GM23338 (cell line): ENCODE results near the gene TRPM3. TPM values are rescaled to one million over a fixed set of nuclear protein-coding genes. Genes with fewer than 3 reads are reported as not detected.

Experiments used
- ATAC-seq: fragments of 200-7000 bp; cut with Tn5 transposase; 3 replicates; pipeline ENCODE4 v1.9.1; 2020
- DNase-seq: peaks from one replicate; pipeline ENCODE4 v3.0.0-alpha.2; 2015; ENCODE audit warnings: low spot score
- H2AFZ ChIP-seq: fragments of 200-600 bp; sonication (generic); 2 replicates; pipeline ENCODE4 v1.8.0; 2016; ENCODE audit warnings: antibody characterized with exemption, mild to moderate bottlenecking, moderate library complexity
- H3F3A ChIP-seq: fragments of 200-600 bp; sonication (generic); replicated peaks from 2 replicates; pipeline ENCODE4 v1.8.0; 2017; ENCODE audit warnings: antibody characterized with exemption, mixed run types, low read depth
- H3K27ac ChIP-seq: fragments of 200-600 bp; sonication (generic); 2 replicates; pipeline ENCODE4 v1.6.1; 2016; ENCODE audit warnings: low read depth
- H3K27me3 ChIP-seq: fragments of 200-600 bp; sonication (generic); 2 replicates; pipeline ENCODE4 v1.8.0; 2016; ENCODE audit warnings: mild to moderate bottlenecking, mixed run types, moderate library complexity; ENCODE audit not compliant: insufficient read depth
- H3K36me3 ChIP-seq: fragments of 200-600 bp; sonication (generic); 2 replicates; pipeline ENCODE4 v1.8.0; 2016; ENCODE audit warnings: mild to moderate bottlenecking; ENCODE audit not compliant: insufficient read depth
- H3K4me1 ChIP-seq: fragments of 200-600 bp; sonication (generic); 2 replicates; pipeline ENCODE4 v1.8.0; 2016; ENCODE audit warnings: mild to moderate bottlenecking, moderate library complexity; ENCODE audit not compliant: insufficient read depth
- H3K4me2 ChIP-seq: fragments of 200-600 bp; sonication (generic); 2 replicates; pipeline ENCODE4 v1.7.1; 2017; ENCODE audit warnings: mixed run types
- H3K4me3 ChIP-seq: fragments of 200-600 bp; sonication (generic); 2 replicates; pipeline ENCODE4 v1.6.1; 2016; ENCODE audit warnings: mixed run types
- H3K79me2 ChIP-seq: fragments of 200-600 bp; sonication (generic); replicated peaks from 2 replicates; pipeline ENCODE4 v1.8.0; 2017; ENCODE audit warnings: mild to moderate bottlenecking; ENCODE audit not compliant: insufficient read depth
- H3K9me2 ChIP-seq: fragments of 200-600 bp; sonication (generic); 2 replicates; pipeline ENCODE4 v1.8.0; 2017; ENCODE audit not compliant: insufficient read depth
- H4K20me1 ChIP-seq: fragments of 200-600 bp; sonication (generic); replicated peaks from 2 replicates; pipeline ENCODE4 v1.8.0; 2017; ENCODE audit warnings: mild to moderate bottlenecking; ENCODE audit not compliant: insufficient read depth
- H3K27ac Mint-ChIP-seq: 2 replicates; pipeline ENCODE4 v1.8.0; 2020; ENCODE audit warnings: inconsistent platforms, mild to moderate bottlenecking, moderate library complexity, mixed read lengths
- H3K27me3 Mint-ChIP-seq: 3 replicates; pipeline ENCODE4 v1.8.0; 2022; ENCODE audit warnings: low read depth, mild to moderate bottlenecking, moderate library complexity, mixed read lengths, inconsistent platforms; ENCODE audit not compliant: insufficient read depth, poor library complexity
- H3K36me3 Mint-ChIP-seq: 3 replicates; pipeline ENCODE4 v1.8.0; 2021; ENCODE audit warnings: low read depth, mild to moderate bottlenecking, inconsistent platforms, moderate library complexity, mixed read lengths
- H3K4me1 Mint-ChIP-seq: 3 replicates; pipeline ENCODE4 v1.8.0; 2020; ENCODE audit warnings: mild to moderate bottlenecking, inconsistent platforms, mixed read lengths
- H3K4me3 Mint-ChIP-seq: 3 replicates; pipeline ENCODE4 v1.8.0; 2021; ENCODE audit warnings: moderate library complexity, mild to moderate bottlenecking, inconsistent platforms, mixed read lengths
- H3K9me3 Mint-ChIP-seq: 3 replicates; pipeline ENCODE4 v1.8.0; 2020; ENCODE audit warnings: moderate library complexity, mild to moderate bottlenecking, inconsistent platforms, mixed read lengths
- CREB1 ChIP-seq: fragments of 250-450 bp; sonication (Bioruptor Pico); IDR thresholded peaks from 2 replicates; pipeline ENCODE4 v1.5.0; 2020; ENCODE audit warnings: low read depth, mild to moderate bottlenecking, moderate library complexity
- CTCF ChIP-seq, 2 experiments: fragments of 200-600 bp in 1 of 2; sonication (generic) in 1 of 2; conservative IDR thresholded peaks; 2 replicates each; pipeline versions ENCODE4 v1.5.1 to v1.6.1; 2016 to 2017; ENCODE audit warnings: antibody characterized with exemption in 2 of 2, low read depth in 2 of 2, mild to moderate bottlenecking in 2 of 2, moderate library complexity in 1 of 2
- EZH2 ChIP-seq: fragments of 200-600 bp; sonication (generic); IDR thresholded peaks from one replicate; pipeline ENCODE4 v1.8.0; 2017; ENCODE audit warnings: antibody characterized with exemption, mild to moderate bottlenecking, low read depth; ENCODE audit not compliant: unreplicated experiment
- EZH2phosphoT487 ChIP-seq: fragments of 200-600 bp; sonication (generic); IDR thresholded peaks from one replicate; pipeline ENCODE4 v1.8.1; 2018; ENCODE audit warnings: antibody characterized with exemption; ENCODE audit not compliant: unreplicated experiment
- JUNB ChIP-seq: IDR thresholded peaks from one replicate; pipeline ENCODE4 v1.6.1; 2016; ENCODE audit warnings: antibody characterized with exemption; ENCODE audit not compliant: unreplicated experiment
- NANOG ChIP-seq: IDR thresholded peaks from 2 replicates; pipeline ENCODE4 v1.6.1; 2016; ENCODE audit warnings: antibody characterized with exemption, borderline replicate concordance
- POLR2AphosphoS5 ChIP-seq: IDR thresholded peaks from 2 replicates; pipeline ENCODE4 v1.6.1; 2016; ENCODE audit warnings: antibody characterized with exemption, low read depth
- REST ChIP-seq: IDR thresholded peaks from one replicate; pipeline ENCODE4 v1.6.1; 2018; ENCODE audit warnings: antibody characterized with exemption; ENCODE audit not compliant: unreplicated experiment
- STAT1 ChIP-seq: IDR thresholded peaks from one replicate; pipeline ENCODE4 v1.6.1; 2016; ENCODE audit warnings: antibody characterized with exemption; ENCODE audit not compliant: unreplicated experiment
- ZNF114 ChIP-seq: fragments of 250-450 bp; sonication (Bioruptor Pico); IDR thresholded peaks from 2 replicates; pipeline ENCODE4 v1.5.0; 2020; ENCODE audit warnings: mild to moderate bottlenecking, moderate library complexity
- ZNF331 ChIP-seq: fragments of 250-450 bp; sonication (Bioruptor Pico); IDR thresholded peaks from 2 replicates; pipeline ENCODE4 v1.5.0; 2020; ENCODE audit warnings: low read depth, mild to moderate bottlenecking, moderate library complexity
- ZNF462 ChIP-seq: fragments of 250-450 bp; sonication (Bioruptor Pico); IDR thresholded peaks from 2 replicates; pipeline ENCODE4 v1.5.0; 2020; ENCODE audit warnings: mild to moderate bottlenecking, moderate library complexity
- polyA plus RNA-seq: library from polyadenylated mRNA; unstranded; fragments of >200 nt; fragmentation: Nextera tagmentation; extraction: Ambion mirVana; gene quantifications from 2 replicates; pipeline ENCODE4 v1.2.1, GENCODE V29; 2016
- total RNA-seq: library from RNA; depleted of rRNA; stranded (reverse); fragments of >200 nt; shearing (Covaris generic); gene quantifications from 2 replicates; pipeline ENCODE4 v1.2.3, GENCODE V29; 2014
- TF ChIP-seq, protein P1 (sequence below): IDR thresholded peaks from 2 replicates; pipeline ENCODE4 v1.6.1; 2016; ENCODE audit warnings: antibody characterized with exemption

The TRPM3 gene
- total and polyA plus RNA-seq, 2 experiments from 2014 or later: 2.8 to 8.2 TPM

- TF ChIP-seq ZNF331 (CRISPR knock-in tag): no peak
- no peak for TF ChIP-seq JUNB
Measured at GRCh38 chr9:71157731-71158130, 36.3 kb upstream of the TRPM3 start (continued).

DNA sequence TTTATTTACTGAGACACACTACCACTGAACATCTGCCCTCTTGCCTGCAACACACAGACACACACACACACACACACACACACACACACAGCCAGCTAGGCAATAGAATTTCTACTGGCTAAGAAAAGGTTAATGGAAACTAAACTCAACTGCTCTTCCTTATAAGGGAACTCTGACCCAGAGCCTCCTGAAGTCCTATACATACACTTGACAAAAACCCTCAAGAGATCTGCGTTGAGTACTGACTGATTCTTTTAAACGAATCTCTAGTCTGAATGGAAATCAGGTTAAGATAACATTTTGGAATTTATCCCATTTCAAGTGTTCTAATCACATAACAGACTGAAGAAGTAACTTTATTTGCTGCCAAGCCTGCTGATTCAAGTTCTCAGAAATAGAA lies 25.9 kb upstream of the TRPM3 start:
- H3K27ac Mint-ChIP-seq: peak overlapping the region; percentile 45; the same call in 1 of the 2 replicates
- H3K27me3 Mint-ChIP-seq: no peaks in the 10 kb centered on the region
- Histone ChIP-seq H3K36me3 (no peaks in the 10 kb centered on the region), H3K9me2 (peaks cover 5% of the 10 kb centered on the region; the same call in 1 of the 2 replicates), H3K27ac (no peak overlapping the region), H4K20me1 (no peaks in the 10 kb centered on the region), H2AFZ (no peak overlapping the region), H3K4me1 (no peaks in the 10 kb centered on the region), H3K4me2 (no peak overlapping the region), H3K79me2 (no peaks in the 10 kb centered on the region), H3K4me3 (no peak overlapping the region), H3K27me3 (no peaks in the 10 kb centered on the region), H3F3A (no peaks in the 10 kb centered on the region)
- ATAC-seq: no peak
- H3K9me3 Mint-ChIP-seq: peaks cover 7% of the 10 kb centered on the region; the same call in 2 of the 3 replicates
- no peak for DNase-seq
- no peak for TF ChIP-seq ZNF331 (CRISPR knock-in tag)
- TF ChIP-seq CREB1 (CRISPR knock-in tag): no peak
- TF ChIP-seq, protein P1, sequence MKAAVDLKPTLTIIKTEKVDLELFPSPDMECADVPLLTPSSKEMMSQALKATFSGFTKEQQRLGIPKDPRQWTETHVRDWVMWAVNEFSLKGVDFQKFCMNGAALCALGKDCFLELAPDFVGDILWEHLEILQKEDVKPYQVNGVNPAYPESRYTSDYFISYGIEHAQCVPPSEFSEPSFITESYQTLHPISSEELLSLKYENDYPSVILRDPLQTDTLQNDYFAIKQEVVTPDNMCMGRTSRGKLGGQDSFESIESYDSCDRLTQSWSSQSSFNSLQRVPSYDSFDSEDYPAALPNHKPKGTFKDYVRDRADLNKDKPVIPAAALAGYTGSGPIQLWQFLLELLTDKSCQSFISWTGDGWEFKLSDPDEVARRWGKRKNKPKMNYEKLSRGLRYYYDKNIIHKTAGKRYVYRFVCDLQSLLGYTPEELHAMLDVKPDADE: no peak
- no peak for TF ChIP-seq REST
- TF ChIP-seq JUNB: no peak
- no peak for TF ChIP-seq ZNF462 (CRISPR knock-in tag)
- TF ChIP-seq EZH2: no peak
- TF ChIP-seq STAT1: no peak
- no peak for TF ChIP-seq ZNF114 (CRISPR knock-in tag)
- TF ChIP-seq CTCF (conservative IDR thresholded peaks at IDR 0.05; ENCODE audit: low read depth in 2 of 2): no peak
- TF ChIP-seq EZH2phosphoT487: no peak
- no peak for TF ChIP-seq NANOG
- TF ChIP-seq POLR2AphosphoS5: no peak
- H3K36me3 Mint-ChIP-seq: peaks cover 12% of the 10 kb centered on the region; the same call in 2 of the 3 replicates
- H3K4me3 Mint-ChIP-seq: no peak overlapping the region
- peaks cover 6% of the 10 kb centered on the region for H3K4me1 Mint-ChIP-seq
